Peyer's patch (tissue), 4 donors: Measurements from ENCODE around the gene ANKFY1.

Source experiments
- POLR2A ChIP-seq, 2 donors: fragments of 450-650 bp; IDR thresholded peaks; one replicate each; pipeline ENCODE4 v1.5.1; 2017; ENCODE audit warnings: antibody characterized with exemption in 2 of 2, mild to moderate bottlenecking in 2 of 2, moderate library complexity in 2 of 2
- TF ChIP-seq, protein P1 (sequence below), 6 experiments: fragments of 450-650 bp in 4 of 6; fragments of 200-600 bp in 2 of 6; sonication (generic) in 1 of 6; IDR thresholded peaks; one replicate each; pipeline ENCODE4 v1.5.1; 2017 to 2019; ENCODE audit warnings: antibody characterized with exemption in 6 of 6, mild to moderate bottlenecking in 3 of 6, moderate library complexity in 1 of 6

DNA sequence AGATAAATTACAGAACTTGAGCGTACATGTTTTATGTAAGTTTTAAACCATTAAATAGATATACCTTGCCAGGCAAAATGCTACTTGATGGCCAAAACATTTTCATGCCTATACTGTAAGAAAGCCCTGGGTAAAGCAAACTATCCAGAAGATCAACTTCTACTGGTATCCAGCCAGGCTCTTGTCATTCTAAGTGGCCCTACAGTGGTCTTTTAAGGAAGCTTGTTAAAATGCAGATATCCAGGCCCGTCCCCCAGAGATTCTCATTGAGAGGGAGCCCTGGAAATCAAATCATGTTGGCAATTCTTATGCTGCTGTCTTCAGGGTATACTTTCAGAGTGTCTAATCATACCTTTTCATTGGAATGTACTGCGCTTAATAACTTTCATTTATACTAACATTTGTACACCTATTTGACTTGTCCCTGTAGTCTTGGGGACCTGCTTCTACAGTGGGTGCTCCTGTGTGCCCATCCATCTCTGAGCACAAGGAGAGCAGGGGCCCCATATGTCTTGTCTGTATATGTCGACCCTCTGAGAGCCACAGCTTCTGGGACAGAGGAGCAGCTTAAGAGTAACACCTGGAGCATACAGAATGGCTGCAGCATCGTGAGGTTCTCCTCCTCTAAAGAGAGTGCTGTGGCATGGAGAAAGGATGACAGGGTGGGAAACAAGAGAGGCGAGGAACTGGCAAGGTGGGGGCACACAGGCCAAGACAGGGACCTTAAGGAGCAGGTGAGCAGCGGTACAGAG is 43.6 kb upstream of the ANKFY1 start:
- TF ChIP-seq, protein P1, sequence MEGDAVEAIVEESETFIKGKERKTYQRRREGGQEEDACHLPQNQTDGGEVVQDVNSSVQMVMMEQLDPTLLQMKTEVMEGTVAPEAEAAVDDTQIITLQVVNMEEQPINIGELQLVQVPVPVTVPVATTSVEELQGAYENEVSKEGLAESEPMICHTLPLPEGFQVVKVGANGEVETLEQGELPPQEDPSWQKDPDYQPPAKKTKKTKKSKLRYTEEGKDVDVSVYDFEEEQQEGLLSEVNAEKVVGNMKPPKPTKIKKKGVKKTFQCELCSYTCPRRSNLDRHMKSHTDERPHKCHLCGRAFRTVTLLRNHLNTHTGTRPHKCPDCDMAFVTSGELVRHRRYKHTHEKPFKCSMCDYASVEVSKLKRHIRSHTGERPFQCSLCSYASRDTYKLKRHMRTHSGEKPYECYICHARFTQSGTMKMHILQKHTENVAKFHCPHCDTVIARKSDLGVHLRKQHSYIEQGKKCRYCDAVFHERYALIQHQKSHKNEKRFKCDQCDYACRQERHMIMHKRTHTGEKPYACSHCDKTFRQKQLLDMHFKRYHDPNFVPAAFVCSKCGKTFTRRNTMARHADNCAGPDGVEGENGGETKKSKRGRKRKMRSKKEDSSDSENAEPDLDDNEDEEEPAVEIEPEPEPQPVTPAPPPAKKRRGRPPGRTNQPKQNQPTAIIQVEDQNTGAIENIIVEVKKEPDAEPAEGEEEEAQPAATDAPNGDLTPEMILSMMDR (IDR thresholded peaks at IDR 0.05), result no peak
- no peak for TF ChIP-seq POLR2A (IDR thresholded peaks at IDR 0.05)
